A549 (cell line): ENCODE results near the gene NPAS2. TPM values are rescaled to one million over a fixed set of nuclear protein-coding genes. Genes with fewer than 3 reads are reported as not detected.

Experiments
- ATAC-seq, 2 experiments: fragments of 200-7000 bp in 1 of 2; fragments of >200 bp in 1 of 2; cut with Nextera tagmentation in 1 of 2; cut with Tn5 transposase in 1 of 2; 3 replicates each; pipeline versions ENCODE4 v1.8.0 to v1.9.1; 2018 to 2020; ENCODE audit warnings: mild to moderate bottlenecking in 1 of 2, moderate library complexity in 1 of 2
- CTCF ChIA-PET: fragments of 300-600 bp; sonication (Branson Sonifier 250); formaldehyde crosslinking; extraction: SDS; loops from one replicate; lab custom pipeline; 2021; ENCODE audit warnings: antibody characterized with exemption, inconsistent platforms; lab: Yijun Ruan, JAX
- POLR2A ChIA-PET: fragments of 350-600 bp; formaldehyde crosslinking; extraction: SDS; loops from one replicate; lab custom pipeline; 2021; ENCODE audit warnings: antibody characterized with exemption, inconsistent platforms; lab: Yijun Ruan, JAX
- DNase-seq, 2 experiments: peaks; one replicate each; pipeline versions ENCODE4 v3.0.0 to v3.0.0-alpha.2; 2011 to 2016; ENCODE audit warnings: low read depth in 1 of 2, low spot score in 1 of 2
- FAIRE-seq: peaks from 2 replicates; lab custom pipeline; 2011; peaks lifted over from hg19 to GRCh38; lab: Jason Lieb, UNC
- H3K27ac ChIP-seq, 2 experiments: fragments of >200 bp; sonication (Bioruptor Twin); formaldehyde crosslinking; 3 replicates each; pipeline ENCODE4 v1.5.1; 2016 to 2017
- H3K4me1 ChIP-seq: fragments of >200 bp; sonication (Bioruptor Twin); formaldehyde crosslinking; 3 replicates; pipeline ENCODE4 v1.6.1; 2016
- H3K4me2 ChIP-seq: fragments of >200 bp; sonication (Bioruptor Twin); formaldehyde crosslinking; 3 replicates; pipeline ENCODE4 v1.6.1; 2016
- H3K4me3 ChIP-seq: fragments of >200 bp; sonication (Bioruptor Twin); formaldehyde crosslinking; 3 replicates; pipeline ENCODE4 v1.5.1; 2016
- H3K9me3 ChIP-seq: fragments of >200 bp; sonication (Bioruptor Twin); formaldehyde crosslinking; 3 replicates; pipeline ENCODE4 v1.6.1; 2016
- CBX2 ChIP-seq: fragments of 200-600 bp; sonication (generic); IDR thresholded peaks from 2 replicates; pipeline ENCODE4 v1.6.1; 2016; ENCODE audit warnings: low read depth, mild to moderate bottlenecking, borderline replicate concordance
- CBX8 ChIP-seq: fragments of 200-600 bp; sonication (generic); IDR thresholded peaks from 2 replicates; pipeline ENCODE4 v1.6.1; 2016
- EHMT2 ChIP-seq: fragments of 200-600 bp; sonication (generic); IDR thresholded peaks from 2 replicates; pipeline ENCODE4 v1.6.1; 2016; ENCODE audit warnings: antibody characterized with exemption, low read depth, mild to moderate bottlenecking, moderate library complexity
- EP300 ChIP-seq, 2 experiments: fragments of >200 bp; sonication (Bioruptor Twin); formaldehyde crosslinking; IDR thresholded peaks; 2 replicates in 1 of 2; 3 replicates in 1 of 2; pipeline ENCODE4 v1.6.1; 2016 to 2017
- FOSB ChIP-seq: fragments of 250-450 bp; sonication (Bioruptor Pico); IDR thresholded peaks from 2 replicates; pipeline ENCODE4 v1.5.0; 2020; ENCODE audit warnings: mild to moderate bottlenecking, moderate library complexity
- FOSL2 ChIP-seq, 2 experiments: fragments of 450-650 bp in 1 of 2; fragments of >200 bp in 1 of 2; sonication (Bioruptor Twin) in 1 of 2; formaldehyde crosslinking; IDR thresholded peaks; 2 replicates each; pipeline versions ENCODE4 v1.5.0 to v1.6.1; 2016 to 2020; ENCODE audit warnings: mild to moderate bottlenecking in 1 of 2, moderate library complexity in 1 of 2
- GATA3 ChIP-seq: IDR thresholded peaks from 2 replicates; pipeline ENCODE4 v1.6.1; 2012; ENCODE audit warnings: borderline replicate concordance
- HOXA7 ChIP-seq: fragments of 250-450 bp; sonication (Bioruptor Pico); IDR thresholded peaks from 2 replicates; pipeline ENCODE4 v1.5.0; 2020; ENCODE audit warnings: mild to moderate bottlenecking, moderate library complexity
- HOXB5 ChIP-seq: fragments of 250-450 bp; sonication (Bioruptor Pico); IDR thresholded peaks from 2 replicates; pipeline ENCODE4 v1.5.0; 2020; ENCODE audit warnings: mild to moderate bottlenecking, moderate library complexity
- JUN ChIP-seq, 2 experiments: fragments of >200 bp; sonication (Bioruptor Twin); formaldehyde crosslinking; IDR thresholded peaks; 2 replicates in 1 of 2; 3 replicates in 1 of 2; pipeline ENCODE4 v1.6.1; 2016 to 2017
- JUNB ChIP-seq: fragments of >200 bp; sonication (Bioruptor Twin); formaldehyde crosslinking; IDR thresholded peaks from 2 replicates; pipeline ENCODE4 v1.6.1; 2016
- KDM5A ChIP-seq: fragments of 200-600 bp; sonication (generic); IDR thresholded peaks from 2 replicates; pipeline ENCODE4 v1.6.1; 2016; ENCODE audit warnings: antibody characterized with exemption, mild to moderate bottlenecking
- MAFK ChIP-seq: fragments of 450-650 bp; IDR thresholded peaks from 2 replicates; pipeline ENCODE4 v1.6.1; 2014; ENCODE audit not compliant: partially characterized antibody
- MYC ChIP-seq: IDR thresholded peaks from 2 replicates; pipeline ENCODE4 v1.6.1; 2012; ENCODE audit warnings: mild to moderate bottlenecking, inconsistent platforms, low read length, improper control_type of control experiment, borderline replicate concordance
- NPAS2 ChIP-seq: fragments of 250-450 bp; sonication (Bioruptor Pico); IDR thresholded peaks from 2 replicates; pipeline ENCODE4 v1.8.0; 2022; ENCODE audit warnings: mild to moderate bottlenecking, moderate library complexity, borderline replicate concordance
- NR3C1 ChIP-seq: fragments of >200 bp; sonication (Bioruptor Twin); formaldehyde crosslinking; IDR thresholded peaks from 3 replicates; pipeline ENCODE4 v1.6.1; 2017
- RAD21 ChIP-seq, 2 experiments: fragments of >200 bp in 1 of 2; sonication (Bioruptor Twin) in 1 of 2; formaldehyde crosslinking in 1 of 2; IDR thresholded peaks in 1 of 2; conservative IDR thresholded peaks in 1 of 2; 2 replicates in 1 of 2; 3 replicates in 1 of 2; pipeline ENCODE4 v1.6.1; 2012 to 2018; ENCODE audit warnings: inconsistent platforms in 1 of 2
- RCOR1 ChIP-seq: fragments of 150-350 bp; IDR thresholded peaks from 2 replicates; pipeline ENCODE4 v1.6.1; 2014; ENCODE audit warnings: antibody characterized with exemption, low read length, low read depth
- TFCP2L1 ChIP-seq: fragments of 250-450 bp; sonication (Bioruptor Pico); IDR thresholded peaks from 2 replicates; pipeline ENCODE4 v1.5.0; 2021; ENCODE audit warnings: mild to moderate bottlenecking
- TP53 ChIP-seq: fragments of 250-450 bp; sonication (Bioruptor Pico); IDR thresholded peaks from 2 replicates; pipeline ENCODE4 v1.5.0; 2021; ENCODE audit warnings: mild to moderate bottlenecking, moderate library complexity
- ZFP36 ChIP-seq: fragments of 450-650 bp; IDR thresholded peaks from 2 replicates; pipeline ENCODE4 v1.6.1; 2014; ENCODE audit warnings: borderline replicate concordance; ENCODE audit not compliant: partially characterized antibody
- WGBS: methylation state at CpG from one replicate; pipeline ENCODE4 v1.1.6; 2017; ENCODE audit errors: missing lambda C conversion rate; 5-methylcytosine and 5-hydroxymethylcytosine counted together
- polyA plus RNA-seq, 4 experiments: library from polyadenylated mRNA; depleted of rRNA in 3 of 4; stranded (reverse); fragments of >200 nt; fragmentation: RNase III in 1 of 4; extraction: RNeasy Plus Mini Kit Qiagen cat#74134 plus additional on column Dnase treatment in 1 of 4; gene quantifications; 2 replicates in 3 of 4; 3 replicates in 1 of 4; pipeline ENCODE4 v1.2.3, GENCODE V29; 2011 to 2017
- TF ChIP-seq, protein P1 (sequence below): fragments of 250-450 bp; sonication (Bioruptor Pico); IDR thresholded peaks from 2 replicates; pipeline ENCODE4 v1.5.0; 2020; ENCODE audit warnings: low read depth, mild to moderate bottlenecking, moderate library complexity
- TF ChIP-seq, protein P2 (sequence below): fragments of >200 bp; sonication (Bioruptor Twin); formaldehyde crosslinking; IDR thresholded peaks from 2 replicates; pipeline ENCODE4 v1.6.1; 2016
- TF ChIP-seq, protein P3 (sequence below): IDR thresholded peaks from 2 replicates; pipeline ENCODE4 v1.6.1; 2012; ENCODE audit warnings: low read depth, borderline replicate concordance
- TF ChIP-seq, protein P4 (sequence below): IDR thresholded peaks from 2 replicates; pipeline ENCODE4 v1.6.1; 2012
- TF ChIP-seq, protein P5 (sequence below): fragments of >200 bp; sonication (Bioruptor Twin); formaldehyde crosslinking; IDR thresholded peaks from 3 replicates; pipeline ENCODE4 v1.6.1; 2016
- TF ChIP-seq, protein P6 (sequence below): IDR thresholded peaks from 2 replicates; pipeline ENCODE4 v1.6.1; 2012

The NPAS2 gene
- polyA plus RNA-seq, 2 of the 4 experiments (the other 2 are of a cell fraction), result 31.4 to 56.1 TPM

DNA sequence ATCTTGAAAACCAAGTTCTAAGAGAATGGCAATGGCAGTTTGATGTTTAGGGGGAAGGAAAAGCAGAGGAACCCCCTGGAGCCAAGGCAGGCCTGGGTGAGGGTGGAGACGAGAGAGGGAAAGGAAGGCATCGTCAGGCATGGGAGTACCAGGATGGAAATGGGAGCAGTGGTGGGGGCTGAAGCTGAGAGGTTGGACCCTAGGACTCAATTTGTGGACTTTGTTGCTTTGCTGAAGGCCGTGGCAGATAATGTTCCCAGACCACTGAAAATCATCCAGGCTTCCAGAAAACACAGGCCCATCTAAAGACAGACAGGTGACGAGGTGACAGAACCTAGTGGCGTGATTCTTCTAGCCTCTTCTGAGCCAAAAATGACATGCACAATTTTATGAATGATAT, 4.9 kb downstream of the NPAS2 start (continued):
- no peak for TF ChIP-seq TP53 (CRISPR knock-in tag)
- TF ChIP-seq, protein P1, sequence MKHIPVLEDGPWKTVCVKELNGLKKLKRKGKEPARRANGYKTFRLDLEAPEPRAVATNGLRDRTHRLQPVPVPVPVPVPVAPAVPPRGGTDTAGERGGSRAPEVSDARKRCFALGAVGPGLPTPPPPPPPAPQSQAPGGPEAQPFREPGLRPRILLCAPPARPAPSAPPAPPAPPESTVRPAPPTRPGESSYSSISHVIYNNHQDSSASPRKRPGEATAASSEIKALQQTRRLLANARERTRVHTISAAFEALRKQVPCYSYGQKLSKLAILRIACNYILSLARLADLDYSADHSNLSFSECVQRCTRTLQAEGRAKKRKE, result no peak
- no peak for TF ChIP-seq CBX8
- no peak for TF ChIP-seq FOSB (CRISPR knock-in tag)
- TF ChIP-seq CBX2, result no peak
- TF ChIP-seq HOXA7 (CRISPR knock-in tag), result no peak
- TF ChIP-seq, protein P2, sequence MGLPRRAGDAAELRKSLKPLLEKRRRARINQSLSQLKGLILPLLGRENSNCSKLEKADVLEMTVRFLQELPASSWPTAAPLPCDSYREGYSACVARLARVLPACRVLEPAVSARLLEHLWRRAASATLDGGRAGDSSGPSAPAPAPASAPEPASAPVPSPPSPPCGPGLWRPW, result no peak

DNA sequence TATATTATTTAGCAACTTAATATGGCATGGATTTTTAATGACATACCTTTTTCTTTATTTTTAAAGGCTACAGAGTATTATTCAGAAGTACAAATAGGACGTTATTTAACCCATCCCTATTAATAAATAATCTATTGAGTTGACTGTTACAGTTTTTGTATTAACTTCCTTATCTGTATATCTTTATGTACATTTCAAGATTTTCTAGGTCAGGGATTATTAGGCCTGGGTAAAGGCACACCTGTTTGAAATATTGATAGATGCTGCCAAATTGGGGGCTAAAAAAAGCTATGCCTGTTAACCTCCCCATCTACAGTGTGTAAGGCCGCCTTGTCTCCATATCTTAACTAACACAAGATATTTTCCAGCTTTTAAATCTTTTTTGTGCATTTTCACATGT, 6.6 kb downstream of the NPAS2 start:
- H3K4me3 ChIP-seq, result no peak overlapping the region
- FAIRE-seq, result no peak
- TF ChIP-seq, protein P3, sequence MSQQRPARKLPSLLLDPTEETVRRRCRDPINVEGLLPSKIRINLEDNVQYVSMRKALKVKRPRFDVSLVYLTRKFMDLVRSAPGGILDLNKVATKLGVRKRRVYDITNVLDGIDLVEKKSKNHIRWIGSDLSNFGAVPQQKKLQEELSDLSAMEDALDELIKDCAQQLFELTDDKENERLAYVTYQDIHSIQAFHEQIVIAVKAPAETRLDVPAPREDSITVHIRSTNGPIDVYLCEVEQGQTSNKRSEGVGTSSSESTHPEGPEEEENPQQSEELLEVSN, result no peak
- TF ChIP-seq RCOR1, result no peak
- CTCF ChIA-PET, result interaction anchor here (0.9 to 8.9 kb wide), 4 partner anchors 9 to 218 kb away, joined by 3 to 76 read pairs (median 4); no protein-coding TSS in a partner anchor
- ATAC-seq, result no peak
- H3K9me3 ChIP-seq, result peaks cover 16% of the 10 kb centered on the region
- DNase-seq, result no peak
- 48% methylated on average over 2 of the region's 2 CpGs for WGBS
- POLR2A ChIA-PET, result no interaction called here
- H3K27ac ChIP-seq, result peak overlapping the region; percentile 10 to 57; a peak in 1 of 6 replicates
- peaks cover 66% of the 10 kb centered on the region for H3K4me1 ChIP-seq
- H3K4me2 ChIP-seq, result peak overlapping the region; percentile 46

DNA sequence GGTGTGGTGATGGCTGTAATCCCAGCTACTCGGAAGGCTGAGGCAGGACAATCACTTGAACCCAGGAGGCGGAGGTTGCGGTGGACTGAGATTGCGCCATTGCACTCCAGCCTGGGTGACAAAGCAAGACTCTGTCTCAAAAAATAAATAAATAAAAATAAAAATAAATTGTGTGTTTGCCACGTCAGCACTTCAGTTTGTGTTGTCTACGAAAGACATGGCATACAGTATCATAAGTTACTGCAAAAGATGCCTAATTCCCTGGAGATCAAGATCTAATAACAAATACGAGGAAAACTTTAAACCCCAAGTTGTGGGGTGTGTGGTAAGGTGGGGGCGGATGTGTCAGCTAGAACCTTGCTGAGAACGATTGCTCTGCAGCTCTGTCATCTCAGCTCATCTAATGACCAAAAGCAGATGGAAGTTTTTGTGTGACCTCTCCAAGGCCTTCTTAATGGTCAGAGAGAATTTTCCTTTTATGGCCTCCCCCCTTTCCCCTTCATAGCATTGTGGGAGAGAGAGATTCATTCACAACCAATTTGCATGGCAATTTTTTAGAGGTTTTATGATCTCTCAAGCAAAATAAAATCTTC, 11.3 kb downstream of the NPAS2 start:
- no peak for ATAC-seq
- FAIRE-seq, result no peak
- Histone ChIP-seq H3K4me2 (no peak overlapping the region), H3K4me3 (no peak overlapping the region), H3K27ac (no peak overlapping the region), H3K4me1 (peaks cover 43% of the 10 kb centered on the region), H3K9me3 (peaks cover 16% of the 10 kb centered on the region)
- WGBS, result 85% methylated on average over 9 of the region's 9 CpGs
- TF ChIP-seq, protein P2, result no peak
- TF ChIP-seq JUNB (no peak), JUN (IDR thresholded peaks at IDR 0.05) (no peak), MAFK (peak; percentile 52), TFCP2L1 (no peak), KDM5A (no peak)
- no peak for DNase-seq
- POLR2A ChIA-PET, result no interaction called here
- CTCF ChIA-PET, result interaction anchor here (1.3 kb wide), 1 partner anchor 9 kb away, joined by 3 read pairs; no protein-coding TSS in a partner anchor

DNA sequence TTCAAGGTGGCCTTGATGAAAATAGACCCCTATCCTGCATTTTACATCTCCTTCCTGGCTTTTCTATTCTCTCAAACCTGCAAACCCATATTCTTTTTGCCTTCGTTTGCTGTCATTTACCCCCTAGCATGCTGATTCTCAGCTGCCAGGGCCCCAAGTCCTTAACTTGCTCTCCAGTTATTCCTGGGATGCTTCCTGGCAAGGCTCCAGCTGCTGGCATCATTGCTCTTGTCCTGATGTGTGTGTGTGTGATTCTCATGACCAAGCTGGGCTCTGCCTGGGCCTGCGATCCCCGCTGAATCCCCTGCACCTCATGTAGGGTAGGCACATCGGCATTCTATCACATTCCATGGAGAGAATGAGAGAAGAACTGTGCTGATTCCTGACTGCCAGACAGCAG, 11.9 kb downstream of the NPAS2 start:
- no peak overlapping the region for H3K4me3 ChIP-seq
- DNase-seq (no peak), FAIRE-seq (no peak), ATAC-seq (no peak; a peak in 1 of 6 replicates)
- peaks cover 38% of the 10 kb centered on the region for H3K4me1 ChIP-seq
- WGBS, result 96% methylated on average over 4 of the region's 4 CpGs
- H3K27ac ChIP-seq, result 0 out of 6 replicates have a peak overlapping the region, but pooled peaks of 1 of the 2 experiments have one; percentile 31
- peaks cover 16% of the 10 kb centered on the region for H3K9me3 ChIP-seq
- no peak overlapping the region for H3K4me2 ChIP-seq
- ChIA-PET CTCF (interaction anchor here (0.9 kb wide), 1 partner anchor 221 kb away, joined by 3 read pairs; no protein-coding TSS in a partner anchor), POLR2A (no interaction called here)
- TF ChIP-seq, protein P3, result no peak
- TF ChIP-seq HOXB5 (CRISPR knock-in tag) (no peak), MAFK (no peak), MYC (no peak), JUNB (no peak), FOSB (CRISPR knock-in tag) (no peak), FOSL2 (IDR thresholded peaks at IDR 0.05) (no peak), FOSL2 (CRISPR knock-in tag; IDR thresholded peaks at IDR 0.05) (no peak), ZFP36 (no peak), GATA3 (no peak), NR3C1 (no peak), RAD21 (conservative IDR thresholded peaks at IDR 0.05 in 1 of 2, IDR thresholded peaks at IDR 0.05 in 1 of 2) (no peak), CBX2 (no peak), NPAS2 (CRISPR knock-in tag) (no peak), EP300 (IDR thresholded peaks at IDR 0.05) (no peak), EHMT2 (no peak)
- TF ChIP-seq, protein P4, sequence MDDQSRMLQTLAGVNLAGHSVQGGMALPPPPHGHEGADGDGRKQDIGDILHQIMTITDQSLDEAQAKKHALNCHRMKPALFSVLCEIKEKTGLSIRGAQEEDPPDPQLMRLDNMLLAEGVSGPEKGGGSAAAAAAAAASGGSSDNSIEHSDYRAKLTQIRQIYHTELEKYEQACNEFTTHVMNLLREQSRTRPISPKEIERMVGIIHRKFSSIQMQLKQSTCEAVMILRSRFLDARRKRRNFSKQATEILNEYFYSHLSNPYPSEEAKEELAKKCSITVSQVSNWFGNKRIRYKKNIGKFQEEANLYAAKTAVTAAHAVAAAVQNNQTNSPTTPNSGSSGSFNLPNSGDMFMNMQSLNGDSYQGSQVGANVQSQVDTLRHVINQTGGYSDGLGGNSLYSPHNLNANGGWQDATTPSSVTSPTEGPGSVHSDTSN, result no peak
- TF ChIP-seq, protein P5, sequence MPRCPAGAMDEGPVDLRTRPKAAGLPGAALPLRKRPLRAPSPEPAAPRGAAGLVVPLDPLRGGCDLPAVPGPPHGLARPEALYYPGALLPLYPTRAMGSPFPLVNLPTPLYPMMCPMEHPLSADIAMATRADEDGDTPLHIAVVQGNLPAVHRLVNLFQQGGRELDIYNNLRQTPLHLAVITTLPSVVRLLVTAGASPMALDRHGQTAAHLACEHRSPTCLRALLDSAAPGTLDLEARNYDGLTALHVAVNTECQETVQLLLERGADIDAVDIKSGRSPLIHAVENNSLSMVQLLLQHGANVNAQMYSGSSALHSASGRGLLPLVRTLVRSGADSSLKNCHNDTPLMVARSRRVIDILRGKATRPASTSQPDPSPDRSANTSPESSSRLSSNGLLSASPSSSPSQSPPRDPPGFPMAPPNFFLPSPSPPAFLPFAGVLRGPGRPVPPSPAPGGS, result no peak
- TF ChIP-seq, protein P6, sequence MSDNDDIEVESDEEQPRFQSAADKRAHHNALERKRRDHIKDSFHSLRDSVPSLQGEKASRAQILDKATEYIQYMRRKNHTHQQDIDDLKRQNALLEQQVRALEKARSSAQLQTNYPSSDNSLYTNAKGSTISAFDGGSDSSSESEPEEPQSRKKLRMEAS, result no peak
